HepG2 (cell line): ENCODE measurements around the gene TSPAN15. TPM values are rescaled to one million over a fixed set of nuclear protein-coding genes. Genes with fewer than 3 reads are reported as not detected.
"Not testable (repeated sequence)": the region's sequence is repeated elsewhere in the genome, so short reads cannot be mapped to it uniquely, and the experiment has no call there.

Experiments
- ATAC-seq: fragments of 200-7000 bp; cut with Tn5 transposase; 3 replicates; pipeline ENCODE4 v1.9.1; 2020; ENCODE audit warnings: mild to moderate bottlenecking, moderate library complexity
- BruUV-seq: library from RNA; stranded (reverse); fragments of 400-500 nt; replicated peaks from 2 replicates; lab custom pipeline; 2021; lab: Mats Ljungman, UMichigan
- CTCF ChIA-PET: fragments of 300-600 bp; formaldehyde crosslinking; extraction: SDS; loops from one replicate; lab custom pipeline; 2021; ENCODE audit warnings: low total read pairs, inconsistent platforms, low intra/inter-chr PET ratio; lab: Yijun Ruan, JAX
- POLR2A ChIA-PET: fragments of 350-600 bp; sonication (Branson Sonifier 250); formaldehyde crosslinking; loops from one replicate; lab custom pipeline; 2020; ENCODE audit warnings: antibody characterized with exemption, inconsistent platforms; lab: Yijun Ruan, JAX
- DNase-seq: peaks from one replicate; pipeline ENCODE4 v3.0.0-alpha.2; 2015; ENCODE audit warnings: low spot score
- FAIRE-seq: peaks from 3 replicates; lab custom pipeline; 2011; peaks lifted over from hg19 to GRCh38; lab: Jason Lieb, UNC
- H2AFZ ChIP-seq: one replicate; pipeline ENCODE4 v1.6.1; 2011; ENCODE audit warnings: low read length, inconsistent platforms
- H3K27ac ChIP-seq: fragments of 300-600 bp; 3 replicates; pipeline ENCODE4 v1.8.0; 2011; ENCODE audit warnings: mixed run types, mild to moderate bottlenecking, mixed read lengths, low read length, inconsistent platforms; ENCODE audit not compliant: insufficient read depth; ENCODE audit errors: extremely low read length
- H3K27me3 ChIP-seq, 2 experiments: fragments of 200-600 bp in 1 of 2; 2 replicates in 1 of 2; 3 replicates in 1 of 2; pipeline versions ENCODE4 v1.6.0 to v1.8.0; 2011; ENCODE audit warnings: low read length in 2 of 2, mild to moderate bottlenecking in 2 of 2, moderate library complexity in 2 of 2, inconsistent platforms in 1 of 2; ENCODE audit not compliant: insufficient read depth in 2 of 2, control insufficient read depth in 1 of 2
- H3K36me3 ChIP-seq, 2 experiments: fragments of 200-600 bp in 1 of 2; replicated peaks in 1 of 2; 2 replicates in 1 of 2; 3 replicates in 1 of 2; pipeline versions ENCODE4 v1.5.1 to v1.8.0; 2011; ENCODE audit warnings: low read length in 2 of 2, inconsistent platforms in 1 of 2; ENCODE audit not compliant: insufficient read depth in 2 of 2, control insufficient read depth in 1 of 2
- H3K4me1 ChIP-seq: 2 replicates; pipeline ENCODE4 v1.5.1; 2012; ENCODE audit warnings: low read length, inconsistent platforms; ENCODE audit not compliant: insufficient read depth
- H3K4me2 ChIP-seq: 2 replicates; pipeline ENCODE4 v1.6.0; 2011; ENCODE audit warnings: low read depth, low read length, inconsistent platforms
- H3K4me3 ChIP-seq, 3 experiments: fragments of 200-600 bp in 1 of 3; sonication (generic), shearing (Covaris generic) in 1 of 3; replicated peaks in 1 of 3; 2 replicates each; pipeline ENCODE4 v1.5.1; 2011 to 2016; ENCODE audit warnings: low read length in 3 of 3, inconsistent platforms in 2 of 3, low read depth in 2 of 3, mild to moderate bottlenecking in 2 of 3, control low read depth in 1 of 3, mixed read lengths in 1 of 3; ENCODE audit not compliant: insufficient read depth in 1 of 3
- H3K79me2 ChIP-seq: one replicate; pipeline ENCODE4 v1.6.1; 2011; ENCODE audit warnings: low read length, inconsistent platforms; ENCODE audit not compliant: insufficient read depth
- H3K9ac ChIP-seq: 2 replicates; pipeline ENCODE4 v1.6.0; 2011; ENCODE audit warnings: mild to moderate bottlenecking, low read depth, low read length, inconsistent platforms; ENCODE audit not compliant: insufficient read depth
- H3K9me3 ChIP-seq: 2 replicates; pipeline ENCODE4 v1.5.1; 2012; ENCODE audit warnings: mild to moderate bottlenecking, low read length
- H4K20me1 ChIP-seq: 2 replicates; pipeline ENCODE4 v1.6.0; 2011; ENCODE audit warnings: inconsistent platforms, mild to moderate bottlenecking, low read length, moderate library complexity; ENCODE audit not compliant: insufficient read depth
- HNRNPLL ChIP-seq: fragments of 200-400 bp; formaldehyde crosslinking; IDR thresholded peaks from 2 replicates; pipeline ENCODE4 v1.6.1; 2017; ENCODE audit warnings: mild to moderate bottlenecking, low read depth, low read length; ENCODE audit not compliant: poor library complexity, severe bottlenecking
- KDM5B ChIP-seq: sonication (generic); formaldehyde crosslinking; IDR thresholded peaks from 2 replicates; pipeline ENCODE4 v1.4.0; 2020; ENCODE audit warnings: missing genetic modification reagents, mild to moderate bottlenecking, borderline replicate concordance
- SUZ12 ChIP-seq: fragments of 150-350 bp; IDR thresholded peaks from 2 replicates; pipeline ENCODE4 v1.6.1; 2014; ENCODE audit warnings: low read depth, low read length
- WGBS: methylation state at CpG from one replicate; pipeline ENCODE4 v1.1.6; 2017; ENCODE audit warnings: low lambda C conversion rate; 5-methylcytosine and 5-hydroxymethylcytosine counted together
- in situ Hi-C: cut with HindIII; loops from 2 replicates; pipeline ENCODE4 v1.10.0; 2017; ENCODE audit warnings: low pct_unique_long_range_greater_than_20kb; ENCODE audit not compliant: extremely low pct_ligation_motif_present
- intact Hi-C: fragments of 100-400 bp; cut with micrococcal nuclease; formaldehyde crosslinking; loops from one replicate; pipeline ENCODE4 v1.10.0; 2022; ENCODE audit not compliant: unreplicated experiment
- polyA plus RNA-seq, 8 experiments: library from polyadenylated mRNA; depleted of rRNA in 3 of 8; stranded (reverse) in 7 of 8; unstranded in 1 of 8; fragments of >200 nt; fragmentation: Illumina TruSeq in 4 of 8; extraction: Trizol in 4 of 8; gene quantifications; 2 replicates each; pipeline versions ENCODE4 v1.2.1 to v1.2.3, GENCODE V29; 2011 to 2016; ENCODE audit warnings: low read depth in 4 of 8, missing spikeins in 1 of 8, mixed read lengths in 1 of 8; ENCODE audit not compliant: insufficient read depth in 1 of 8
- total RNA-seq, 5 experiments: library from RNA; depleted of rRNA; stranded (reverse); fragments of >200 nt; fragmentation: Illumina TruSeq; extraction: Trizol; gene quantifications; 2 replicates each; pipeline ENCODE4 v1.2.3, GENCODE V29; 2016; ENCODE audit warnings: low read depth in 1 of 5
- TF ChIP-seq, protein P1 (sequence below): sonication (generic); formaldehyde crosslinking; IDR thresholded peaks from 2 replicates; pipeline ENCODE4 v1.9.0; 2022; ENCODE audit warnings: missing genetic modification reagents, mild to moderate bottlenecking, borderline replicate concordance
- TF ChIP-seq, protein P2 (sequence below): sonication (generic); formaldehyde crosslinking; IDR thresholded peaks from 2 replicates; pipeline ENCODE4 v1.4.0; 2020; ENCODE audit warnings: missing genetic modification reagents
- TF ChIP-seq, protein P3 (sequence below): sonication (generic); formaldehyde crosslinking; conservative IDR thresholded peaks from 2 replicates; pipeline ENCODE4 v1.5.0; 2020; ENCODE audit warnings: missing genetic modification reagents

The TSPAN15 gene
- total and polyA plus RNA-seq, 2 of the 13 experiments (the other 11 are each of a cell fraction or from before 2014, with no cell fraction given) = 0.27 to 3.2 TPM

DNA sequence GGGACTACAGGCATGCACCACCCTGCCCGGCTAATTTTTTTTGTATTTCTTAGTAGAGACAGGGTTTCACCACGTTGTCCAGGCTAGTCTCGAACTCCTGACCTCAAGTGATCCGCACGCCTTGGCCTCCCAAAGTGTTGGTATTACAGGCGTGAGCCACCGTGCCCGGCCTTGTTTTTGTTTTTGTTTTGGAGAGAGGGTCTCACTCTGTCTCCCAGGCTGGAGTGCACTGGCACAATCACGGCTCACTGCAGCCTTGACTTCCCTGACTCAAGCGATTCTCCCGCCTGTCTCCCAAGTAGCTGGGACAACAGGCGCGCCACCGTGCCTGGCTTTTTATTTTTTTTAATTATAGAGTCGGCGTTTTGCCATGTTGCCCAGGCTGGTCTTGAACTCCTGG is 870 bp upstream of the TSPAN15 start:
- 92% methylated on average over 16 of the region's 16 CpGs for WGBS
- H4K20me1 ChIP-seq, FAIRE-seq, intact Hi-C loops, DNase-seq, H3K36me3 ChIP-seq, ATAC-seq, H3K9me3 ChIP-seq, H3K4me3 ChIP-seq, H3K79me2 ChIP-seq, in situ Hi-C loops, H3K27me3 ChIP-seq, H3K9ac ChIP-seq, H3K27ac ChIP-seq, BruUV-seq: not testable (repeated sequence)
- peak overlapping the region; percentile 90 for H2AFZ ChIP-seq
- POLR2A ChIA-PET = interaction anchor here (1.0 kb wide), 1 partner anchor 8 kb away, joined by 3 read pairs; no protein-coding TSS in a partner anchor
- H3K4me2 ChIP-seq = peak overlapping the region; percentile 95; the same call in 1 of the 2 replicates
- H3K4me1 ChIP-seq = peaks cover 56% of the 10 kb centered on the region
- CTCF ChIA-PET = interaction anchor here (1.2 kb wide), 1 partner anchor 41 kb away, joined by 4 read pairs; no protein-coding TSS in a partner anchor

DNA sequence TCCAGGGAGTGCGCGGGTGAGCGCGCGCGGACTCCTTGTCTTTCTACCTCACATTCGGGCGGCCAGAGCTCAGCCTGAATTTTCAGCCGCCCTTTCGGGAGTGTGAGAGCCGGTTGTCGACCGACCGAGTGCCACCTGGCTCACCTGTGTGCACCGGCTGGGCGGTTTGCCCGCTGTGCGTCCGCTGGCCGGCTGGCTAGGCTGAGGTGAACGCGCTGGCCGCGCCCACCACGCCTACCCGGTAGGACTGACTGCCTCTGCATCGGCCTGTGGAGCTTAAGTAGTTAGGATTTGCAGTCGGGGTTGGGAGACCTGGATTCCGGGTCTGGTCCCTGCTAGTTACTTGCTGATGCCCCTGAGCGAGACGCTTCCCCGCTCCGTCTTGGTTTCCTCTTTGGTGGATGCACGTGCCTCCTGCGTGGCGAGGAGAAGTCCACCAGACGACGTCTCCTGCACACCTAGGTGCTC is 553 bp downstream of the TSPAN15 start:
- H3K4me1 ChIP-seq = peaks cover 42% of the 10 kb centered on the region
- ChIA-PET CTCF (no interaction called here), POLR2A (no interaction called here)
- peak; percentile 7 for ATAC-seq
- peak overlapping the region; percentile 95 for H3K4me2 ChIP-seq
- no peaks in the 10 kb centered on the region for H4K20me1 ChIP-seq
- TF ChIP-seq KDM5B (CRISPR knock-in tag) (0 out of 2 replicates have a peak, but pooled peaks have one; percentile 27), HNRNPLL (peak; percentile 24), SUZ12 (no peak)
- TF ChIP-seq, protein P1, sequence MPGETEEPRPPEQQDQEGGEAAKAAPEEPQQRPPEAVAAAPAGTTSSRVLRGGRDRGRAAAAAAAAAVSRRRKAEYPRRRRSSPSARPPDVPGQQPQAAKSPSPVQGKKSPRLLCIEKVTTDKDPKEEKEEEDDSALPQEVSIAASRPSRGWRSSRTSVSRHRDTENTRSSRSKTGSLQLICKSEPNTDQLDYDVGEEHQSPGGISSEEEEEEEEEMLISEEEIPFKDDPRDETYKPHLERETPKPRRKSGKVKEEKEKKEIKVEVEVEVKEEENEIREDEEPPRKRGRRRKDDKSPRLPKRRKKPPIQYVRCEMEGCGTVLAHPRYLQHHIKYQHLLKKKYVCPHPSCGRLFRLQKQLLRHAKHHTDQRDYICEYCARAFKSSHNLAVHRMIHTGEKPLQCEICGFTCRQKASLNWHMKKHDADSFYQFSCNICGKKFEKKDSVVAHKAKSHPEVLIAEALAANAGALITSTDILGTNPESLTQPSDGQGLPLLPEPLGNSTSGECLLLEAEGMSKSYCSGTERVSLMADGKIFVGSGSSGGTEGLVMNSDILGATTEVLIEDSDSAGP (CRISPR knock-in tag) = 0 out of 2 replicates have a peak, but pooled peaks have one; percentile 6
- TF ChIP-seq, protein P2, sequence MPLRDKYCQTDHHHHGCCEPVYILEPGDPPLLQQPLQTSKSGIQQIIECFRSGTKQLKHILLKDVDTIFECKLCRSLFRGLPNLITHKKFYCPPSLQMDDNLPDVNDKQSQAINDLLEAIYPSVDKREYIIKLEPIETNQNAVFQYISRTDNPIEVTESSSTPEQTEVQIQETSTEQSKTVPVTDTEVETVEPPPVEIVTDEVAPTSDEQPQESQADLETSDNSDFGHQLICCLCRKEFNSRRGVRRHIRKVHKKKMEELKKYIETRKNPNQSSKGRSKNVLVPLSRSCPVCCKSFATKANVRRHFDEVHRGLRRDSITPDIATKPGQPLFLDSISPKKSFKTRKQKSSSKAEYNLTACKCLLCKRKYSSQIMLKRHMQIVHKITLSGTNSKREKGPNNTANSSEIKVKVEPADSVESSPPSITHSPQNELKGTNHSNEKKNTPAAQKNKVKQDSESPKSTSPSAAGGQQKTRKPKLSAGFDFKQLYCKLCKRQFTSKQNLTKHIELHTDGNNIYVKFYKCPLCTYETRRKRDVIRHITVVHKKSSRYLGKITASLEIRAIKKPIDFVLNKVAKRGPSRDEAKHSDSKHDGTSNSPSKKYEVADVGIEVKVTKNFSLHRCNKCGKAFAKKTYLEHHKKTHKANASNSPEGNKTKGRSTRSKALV (CRISPR knock-in tag) = 0 out of 2 replicates have a peak, but pooled peaks have one; percentile 45
- TF ChIP-seq, protein P3, sequence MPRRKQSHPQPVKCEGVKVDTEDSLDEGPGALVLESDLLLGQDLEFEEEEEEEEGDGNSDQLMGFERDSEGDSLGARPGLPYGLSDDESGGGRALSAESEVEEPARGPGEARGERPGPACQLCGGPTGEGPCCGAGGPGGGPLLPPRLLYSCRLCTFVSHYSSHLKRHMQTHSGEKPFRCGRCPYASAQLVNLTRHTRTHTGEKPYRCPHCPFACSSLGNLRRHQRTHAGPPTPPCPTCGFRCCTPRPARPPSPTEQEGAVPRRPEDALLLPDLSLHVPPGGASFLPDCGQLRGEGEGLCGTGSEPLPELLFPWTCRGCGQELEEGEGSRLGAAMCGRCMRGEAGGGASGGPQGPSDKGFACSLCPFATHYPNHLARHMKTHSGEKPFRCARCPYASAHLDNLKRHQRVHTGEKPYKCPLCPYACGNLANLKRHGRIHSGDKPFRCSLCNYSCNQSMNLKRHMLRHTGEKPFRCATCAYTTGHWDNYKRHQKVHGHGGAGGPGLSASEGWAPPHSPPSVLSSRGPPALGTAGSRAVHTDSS (CRISPR knock-in tag) = no peak
- H3K9ac ChIP-seq = peak overlapping the region; percentile 34; the same call in 1 of the 2 replicates
- intact Hi-C loops (no loop called here), in situ Hi-C loops (no loop called here)
- 45% methylated on average over 16 of the region's 38 CpGs for WGBS
- no peak overlapping the region for H2AFZ ChIP-seq
- H3K27ac ChIP-seq = no peak overlapping the region
- FAIRE-seq = no peak
- peaks cover 0 to 3% of the 10 kb centered on the region in 2 experiments; a peak in 2 of 5 replicates for H3K27me3 ChIP-seq
- DNase-seq = no peak
- no peaks in the 10 kb centered on the region for H3K9me3 ChIP-seq
- no TSS peak for BruUV-seq
- no peaks in the 10 kb centered on the region for H3K36me3 ChIP-seq
- no peaks in the 10 kb centered on the region for H3K79me2 ChIP-seq
- H3K4me3 ChIP-seq = peak overlapping the region; percentile 50 to 74 (median 52); a peak in 5 of 6 replicates
